ENCODE measurements around the gene FHOD1. TPM values are rescaled to one million over a fixed set of nuclear protein-coding genes. Genes with fewer than 3 reads are reported as not detected.

FHOD1 gene
- total and polyA plus RNA-seq, 9 of the 15 experiments (the other 6 are each of a cell fraction or from before 2014, with no cell fraction given): 18.7 to 126 (median 32.3) TPM

- TF ChIP-seq ZNF143 (CRISPR knock-in tag; IDR thresholded peaks at IDR 0.05): no peak
- TF ChIP-seq, protein P1, sequence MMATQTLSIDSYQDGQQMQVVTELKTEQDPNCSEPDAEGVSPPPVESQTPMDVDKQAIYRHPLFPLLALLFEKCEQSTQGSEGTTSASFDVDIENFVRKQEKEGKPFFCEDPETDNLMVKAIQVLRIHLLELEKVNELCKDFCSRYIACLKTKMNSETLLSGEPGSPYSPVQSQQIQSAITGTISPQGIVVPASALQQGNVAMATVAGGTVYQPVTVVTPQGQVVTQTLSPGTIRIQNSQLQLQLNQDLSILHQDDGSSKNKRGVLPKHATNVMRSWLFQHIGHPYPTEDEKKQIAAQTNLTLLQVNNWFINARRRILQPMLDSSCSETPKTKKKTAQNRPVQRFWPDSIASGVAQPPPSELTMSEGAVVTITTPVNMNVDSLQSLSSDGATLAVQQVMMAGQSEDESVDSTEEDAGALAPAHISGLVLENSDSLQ (IDR thresholded peaks at IDR 0.05): no peak; the same call in 1 of the 2 replicates
- no peak for TF ChIP-seq BRCA1 (IDR thresholded peaks at IDR 0.05)
- TF ChIP-seq BRCA1 (CRISPR knock-in tag; IDR thresholded peaks at IDR 0.05): no peak
- peak; percentile 74; the same call in 1 of the 2 replicates for TF ChIP-seq DMBX1 (CRISPR knock-in tag; IDR thresholded peaks at IDR 0.05; ENCODE audit: borderline replicate concordance)
- TF ChIP-seq, protein P2, sequence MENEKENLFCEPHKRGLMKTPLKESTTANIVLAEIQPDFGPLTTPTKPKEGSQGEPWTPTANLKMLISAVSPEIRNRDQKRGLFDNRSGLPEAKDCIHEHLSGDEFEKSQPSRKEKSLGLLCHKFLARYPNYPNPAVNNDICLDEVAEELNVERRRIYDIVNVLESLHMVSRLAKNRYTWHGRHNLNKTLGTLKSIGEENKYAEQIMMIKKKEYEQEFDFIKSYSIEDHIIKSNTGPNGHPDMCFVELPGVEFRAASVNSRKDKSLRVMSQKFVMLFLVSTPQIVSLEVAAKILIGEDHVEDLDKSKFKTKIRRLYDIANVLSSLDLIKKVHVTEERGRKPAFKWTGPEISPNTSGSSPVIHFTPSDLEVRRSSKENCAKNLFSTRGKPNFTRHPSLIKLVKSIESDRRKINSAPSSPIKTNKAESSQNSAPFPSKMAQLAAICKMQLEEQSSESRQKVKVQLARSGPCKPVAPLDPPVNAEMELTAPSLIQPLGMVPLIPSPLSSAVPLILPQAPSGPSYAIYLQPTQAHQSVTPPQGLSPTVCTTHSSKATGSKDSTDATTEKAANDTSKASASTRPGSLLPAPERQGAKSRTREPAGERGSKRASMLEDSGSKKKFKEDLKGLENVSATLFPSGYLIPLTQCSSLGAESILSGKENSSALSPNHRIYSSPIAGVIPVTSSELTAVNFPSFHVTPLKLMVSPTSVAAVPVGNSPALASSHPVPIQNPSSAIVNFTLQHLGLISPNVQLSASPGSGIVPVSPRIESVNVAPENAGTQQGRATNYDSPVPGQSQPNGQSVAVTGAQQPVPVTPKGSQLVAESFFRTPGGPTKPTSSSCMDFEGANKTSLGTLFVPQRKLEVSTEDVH (IDR thresholded peaks at IDR 0.05; ENCODE audit: low read depth, partially characterized antibody): no peak
- TF ChIP-seq UBTF (IDR thresholded peaks at IDR 0.05; ENCODE audit: borderline replicate concordance in 1 of 2, low read depth in 2 of 2, low read length in 2 of 2): peak in 1 of 2 experiments; percentile 31; a peak in 1 of 4 replicates
- no peak for TF ChIP-seq TAF7 (tag; IDR thresholded peaks at IDR 0.05)
- TF ChIP-seq CREB5 (CRISPR knock-in tag; IDR thresholded peaks at IDR 0.05): no peak
- peak; percentile 67 for TF ChIP-seq ATF3 (IDR thresholded peaks at IDR 0.05)
- TF ChIP-seq ATF3 (CRISPR knock-in tag; conservative IDR thresholded peaks at IDR 0.05): no peak
- no peak for TF ChIP-seq RAD51 (IDR thresholded peaks at IDR 0.05; ENCODE audit: borderline replicate concordance, low read depth)
- TF ChIP-seq ZBED1 (IDR thresholded peaks at IDR 0.05): no peak
- TF ChIP-seq ETS2 (tag; IDR thresholded peaks at IDR 0.05; ENCODE audit: borderline replicate concordance, poor library complexity, severe bottlenecking): no peak
- TF ChIP-seq MAX (CRISPR knock-in tag; IDR thresholded peaks at IDR 0.05): no peak; the same call in 1 of the 2 replicates
- no peak for TF ChIP-seq IFI16 (CRISPR knock-in tag; IDR thresholded peaks at IDR 0.05)
- TF ChIP-seq, protein P3, sequence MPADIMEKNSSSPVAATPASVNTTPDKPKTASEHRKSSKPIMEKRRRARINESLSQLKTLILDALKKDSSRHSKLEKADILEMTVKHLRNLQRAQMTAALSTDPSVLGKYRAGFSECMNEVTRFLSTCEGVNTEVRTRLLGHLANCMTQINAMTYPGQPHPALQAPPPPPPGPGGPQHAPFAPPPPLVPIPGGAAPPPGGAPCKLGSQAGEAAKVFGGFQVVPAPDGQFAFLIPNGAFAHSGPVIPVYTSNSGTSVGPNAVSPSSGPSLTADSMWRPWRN (IDR thresholded peaks at IDR 0.05; ENCODE audit: low read depth): no peak
These were observed 6.0 kb downstream of the FHOD1 start (continued) for GRCh38 chr16:67241008-67241900.

Data from K562 (cell line).